CD4-positive, alpha-beta T cell (primary cell): Measurements from ENCODE around the gene MAPK11. TPM values are rescaled to one million over a fixed set of nuclear protein-coding genes. Genes with fewer than 3 reads are reported as not detected.

Experiments used
- ATAC-seq: fragments of 200-7000 bp; cut with Tn5 transposase; one replicate; pipeline ENCODE4 v1.10.0; 2022; ENCODE audit warnings: mild to moderate bottlenecking; ENCODE audit not compliant: poor library complexity
- CTCF ChIA-PET: fragments of 350-600 bp; sonication (Branson Sonifier 250); formaldehyde crosslinking; loops from one replicate; lab custom pipeline; 2021; ENCODE audit warnings: antibody characterized with exemption, inconsistent platforms; lab: Charles Lee
- POLR2A ChIA-PET: fragments of 350-600 bp; sonication (Branson Sonifier 250); formaldehyde crosslinking; loops from one replicate; lab custom pipeline; 2021; ENCODE audit warnings: antibody characterized with exemption, inconsistent platforms; lab: Charles Lee
- DNase-seq, 14 experiments: peaks; one replicate each; pipeline ENCODE4 v3.0.0-alpha.2; 2013 to 2020; ENCODE audit warnings: mixed read lengths in 2 of 14
- H3K27ac ChIP-seq, 2 donors: one replicate each; pipeline versions ENCODE4 v1.5.1 to v1.7.0; 2013; ENCODE audit warnings: low read length in 2 of 2, low read depth in 1 of 2, mild to moderate bottlenecking in 1 of 2
- H3K27me3 ChIP-seq, 2 experiments: 1 replicate in 1 of 2; 2 replicates in 1 of 2; pipeline versions ENCODE4 v1.6.1 to v1.7.0; 2013; ENCODE audit warnings: low read length in 2 of 2, control low read depth in 1 of 2, mild to moderate bottlenecking in 1 of 2, moderate library complexity in 1 of 2; ENCODE audit not compliant: insufficient read depth in 2 of 2, control insufficient read depth in 1 of 2
- H3K36me3 ChIP-seq: one replicate; pipeline ENCODE4 v1.6.1; 2013; ENCODE audit warnings: low read length, control low read depth; ENCODE audit not compliant: insufficient read depth
- H3K4me1 ChIP-seq: one replicate; pipeline ENCODE4 v1.6.1; 2013; ENCODE audit warnings: low read length, control low read depth; ENCODE audit not compliant: insufficient read depth
- H3K4me3 ChIP-seq: one replicate; pipeline ENCODE4 v1.5.1; 2013; ENCODE audit warnings: mild to moderate bottlenecking, low read length, moderate library complexity
- H3K9me3 ChIP-seq, 2 experiments: 1 replicate in 1 of 2; 2 replicates in 1 of 2; pipeline versions ENCODE4 v1.6.1 to v1.7.0; 2013; ENCODE audit warnings: low read length in 2 of 2, mild to moderate bottlenecking in 2 of 2, control low read depth in 1 of 2, moderate library complexity in 1 of 2; ENCODE audit not compliant: control insufficient read depth in 1 of 2, insufficient read depth in 1 of 2
- H3K27ac Mint-ChIP-seq: one replicate; pipeline ENCODE4 v1.8.0; 2020; ENCODE audit warnings: mixed read lengths
- H3K27me3 Mint-ChIP-seq: one replicate; pipeline ENCODE4 v1.8.0; 2021; ENCODE audit warnings: mixed read lengths
- H3K36me3 Mint-ChIP-seq: one replicate; pipeline ENCODE4 v1.8.0; 2021; ENCODE audit warnings: low read depth, mixed read lengths
- H3K4me1 Mint-ChIP-seq: one replicate; pipeline ENCODE4 v1.8.0; 2021; ENCODE audit warnings: low read depth, mixed read lengths
- H3K4me3 Mint-ChIP-seq: one replicate; pipeline ENCODE4 v1.8.0; 2020; ENCODE audit warnings: mild to moderate bottlenecking, mixed read lengths
- H3K9me3 Mint-ChIP-seq: one replicate; pipeline ENCODE4 v1.8.0; 2020; ENCODE audit warnings: mixed read lengths
- intact Hi-C, 2 experiments: fragments of 100-400 bp; cut with DNase I in 1 of 2; cut with micrococcal nuclease in 1 of 2; formaldehyde crosslinking; loops; one replicate each; pipeline versions ENCODE4 v1.15.1 to v1.9.0; 2023 to 2025; cut with DNase I, micrococcal nuclease
- total RNA-seq, 174 experiments: library from RNA in 2 of 174; stranded (reverse) in 2 of 174; gene quantifications; one replicate each; pipeline ENCODE4 v1.2.3 and lab custom pipeline; 2021 to 2026
- TF ChIP-seq, protein P1 (sequence below): fragments of 200-600 bp; IDR thresholded peaks from one replicate; pipeline ENCODE4 v1.8.0; 2022; ENCODE audit warnings: antibody characterized with exemption, mild to moderate bottlenecking

MAPK11 gene
- total RNA-seq, 2 experiments from 2014 or later: 4.2 to 4.9 TPM

GRCh38 chr22:50299785-50300619, 29.8 kb upstream of the MAPK11 start:
- peaks cover 23 to 29% of the 10 kb centered on the region in 2 experiments for H3K27me3 ChIP-seq
- CTCF ChIA-PET: no interaction called here
- no peaks in the 10 kb centered on the region for H3K4me1 ChIP-seq

DNA sequence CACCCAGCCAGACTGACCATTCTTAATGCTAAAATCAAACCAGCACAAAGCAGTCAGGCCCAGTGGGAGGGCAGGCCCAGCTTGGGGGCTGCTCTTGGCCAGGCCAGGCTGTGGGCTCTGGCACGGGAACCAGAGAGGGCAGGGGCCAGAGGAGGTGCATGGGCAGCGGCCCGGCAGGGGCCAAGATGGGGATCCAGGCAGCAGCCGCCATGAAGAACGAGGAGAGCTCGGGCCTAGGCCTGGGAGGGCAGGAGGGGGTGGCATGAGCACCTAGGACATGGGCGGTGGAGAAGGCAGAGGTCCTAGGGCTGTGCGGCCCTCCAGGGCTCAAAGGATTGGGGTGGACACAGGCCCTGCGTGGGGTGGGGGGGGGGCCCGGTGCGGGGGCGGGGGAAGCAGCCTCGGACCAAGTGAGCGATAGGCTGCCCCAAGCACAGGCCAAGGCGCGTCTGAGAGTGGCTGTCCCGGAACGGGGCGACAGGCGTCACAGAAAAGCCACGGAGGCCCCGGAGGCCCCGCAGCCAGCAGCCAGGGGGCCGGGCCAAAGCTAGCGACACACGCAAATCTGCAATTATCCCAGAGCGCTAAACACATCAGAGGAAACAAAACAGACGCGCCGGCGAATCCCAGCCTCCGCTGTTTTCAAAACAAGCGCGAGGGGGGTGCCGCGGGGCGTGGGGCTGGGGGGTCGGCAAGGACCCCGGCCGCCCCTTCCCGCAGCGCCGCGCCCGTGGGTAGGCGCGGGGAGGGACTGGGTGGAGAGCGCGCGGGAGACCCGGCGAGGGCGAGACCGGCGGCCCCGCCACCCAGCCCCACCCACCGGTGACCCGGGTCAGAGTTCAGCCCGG, 29.0 kb upstream of the MAPK11 start:
- no peaks in the 10 kb centered on the region for H3K36me3 ChIP-seq
- Mint-ChIP-seq H3K36me3 (no peaks in the 10 kb centered on the region), H3K9me3 (no peaks in the 10 kb centered on the region), H3K27me3 (peaks cover 37% of the 10 kb centered on the region), H3K4me3 (no peak overlapping the region), H3K4me1 (no peaks in the 10 kb centered on the region), H3K27ac (no peak overlapping the region)
- TF ChIP-seq, protein P1, sequence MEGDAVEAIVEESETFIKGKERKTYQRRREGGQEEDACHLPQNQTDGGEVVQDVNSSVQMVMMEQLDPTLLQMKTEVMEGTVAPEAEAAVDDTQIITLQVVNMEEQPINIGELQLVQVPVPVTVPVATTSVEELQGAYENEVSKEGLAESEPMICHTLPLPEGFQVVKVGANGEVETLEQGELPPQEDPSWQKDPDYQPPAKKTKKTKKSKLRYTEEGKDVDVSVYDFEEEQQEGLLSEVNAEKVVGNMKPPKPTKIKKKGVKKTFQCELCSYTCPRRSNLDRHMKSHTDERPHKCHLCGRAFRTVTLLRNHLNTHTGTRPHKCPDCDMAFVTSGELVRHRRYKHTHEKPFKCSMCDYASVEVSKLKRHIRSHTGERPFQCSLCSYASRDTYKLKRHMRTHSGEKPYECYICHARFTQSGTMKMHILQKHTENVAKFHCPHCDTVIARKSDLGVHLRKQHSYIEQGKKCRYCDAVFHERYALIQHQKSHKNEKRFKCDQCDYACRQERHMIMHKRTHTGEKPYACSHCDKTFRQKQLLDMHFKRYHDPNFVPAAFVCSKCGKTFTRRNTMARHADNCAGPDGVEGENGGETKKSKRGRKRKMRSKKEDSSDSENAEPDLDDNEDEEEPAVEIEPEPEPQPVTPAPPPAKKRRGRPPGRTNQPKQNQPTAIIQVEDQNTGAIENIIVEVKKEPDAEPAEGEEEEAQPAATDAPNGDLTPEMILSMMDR: no peak
- CTCF ChIA-PET: no interaction called here
- no peaks in the 10 kb centered on the region for H3K4me1 ChIP-seq
- H3K27me3 ChIP-seq: peaks cover 25% of the 10 kb centered on the region in 2 experiments
- no peak overlapping the region for H3K27ac ChIP-seq
- DNase-seq (no peak), ATAC-seq (peak; percentile 29)
- peaks cover 0 to 5% of the 10 kb centered on the region in 2 experiments for H3K9me3 ChIP-seq
- intact Hi-C loops: no loop called here
- POLR2A ChIA-PET: no interaction called here
- no peak overlapping the region for H3K4me3 ChIP-seq

More at GRCh38 chr22:50299785-50300619, 29.8 kb upstream of the MAPK11 start:
- Histone ChIP-seq H3K36me3 (no peaks in the 10 kb centered on the region), H3K27ac (no peak overlapping the region), H3K4me3 (no peak overlapping the region), H3K9me3 (peaks cover 0 to 7% of the 10 kb centered on the region in 2 experiments)
- no peaks in the 10 kb centered on the region for H3K36me3 Mint-ChIP-seq
- no peak for ATAC-seq
- POLR2A ChIA-PET: no interaction called here
- H3K4me3 Mint-ChIP-seq: no peak overlapping the region
- no peaks in the 10 kb centered on the region for H3K9me3 Mint-ChIP-seq
- DNase-seq: no peak
- H3K4me1 Mint-ChIP-seq: no peaks in the 10 kb centered on the region
- intact Hi-C loops: no loop called here
- peaks cover 40% of the 10 kb centered on the region for H3K27me3 Mint-ChIP-seq
- H3K27ac Mint-ChIP-seq: no peak overlapping the region
- TF ChIP-seq, protein P1: no peak

- H3K27ac Mint-ChIP-seq: no peak overlapping the region
- H3K27me3 Mint-ChIP-seq: peaks cover 34% of the 10 kb centered on the region
- no peak overlapping the region for H3K4me3 ChIP-seq
- DNase-seq: no peak
- ATAC-seq: no peak
- H3K4me1 Mint-ChIP-seq: no peaks in the 10 kb centered on the region
- TF ChIP-seq, protein P1: no peak
- H3K9me3 ChIP-seq: no peaks in the 10 kb centered on the region
- H3K36me3 Mint-ChIP-seq: no peaks in the 10 kb centered on the region
- H3K4me1 ChIP-seq: peaks cover 3% of the 10 kb centered on the region
- no peak overlapping the region for H3K4me3 Mint-ChIP-seq
- H3K36me3 ChIP-seq: no peaks in the 10 kb centered on the region
- peaks cover 22% of the 10 kb centered on the region in 2 experiments for H3K27me3 ChIP-seq
- POLR2A ChIA-PET: no interaction called here
- H3K27ac ChIP-seq: no peak overlapping the region
- intact Hi-C loops: no loop called here
- no peaks in the 10 kb centered on the region for H3K9me3 Mint-ChIP-seq
- CTCF ChIA-PET: no interaction called here
Measured at GRCh38 chr22:50298266-50298637, 28.1 kb upstream of the MAPK11 start.
